CD1c-positive myeloid dendritic cell (primary cell): Measurements from ENCODE around the gene FYCO1.
A peak's percentile ranks its signal among the peaks of the same experiment; 100 is the strongest.

ENCODE experiments used
- DNase-seq: peaks from one replicate; pipeline ENCODE4 v3.0.0-alpha.2; 2016; ENCODE audit errors: extremely low spot score

FYCO1 gene

DNA sequence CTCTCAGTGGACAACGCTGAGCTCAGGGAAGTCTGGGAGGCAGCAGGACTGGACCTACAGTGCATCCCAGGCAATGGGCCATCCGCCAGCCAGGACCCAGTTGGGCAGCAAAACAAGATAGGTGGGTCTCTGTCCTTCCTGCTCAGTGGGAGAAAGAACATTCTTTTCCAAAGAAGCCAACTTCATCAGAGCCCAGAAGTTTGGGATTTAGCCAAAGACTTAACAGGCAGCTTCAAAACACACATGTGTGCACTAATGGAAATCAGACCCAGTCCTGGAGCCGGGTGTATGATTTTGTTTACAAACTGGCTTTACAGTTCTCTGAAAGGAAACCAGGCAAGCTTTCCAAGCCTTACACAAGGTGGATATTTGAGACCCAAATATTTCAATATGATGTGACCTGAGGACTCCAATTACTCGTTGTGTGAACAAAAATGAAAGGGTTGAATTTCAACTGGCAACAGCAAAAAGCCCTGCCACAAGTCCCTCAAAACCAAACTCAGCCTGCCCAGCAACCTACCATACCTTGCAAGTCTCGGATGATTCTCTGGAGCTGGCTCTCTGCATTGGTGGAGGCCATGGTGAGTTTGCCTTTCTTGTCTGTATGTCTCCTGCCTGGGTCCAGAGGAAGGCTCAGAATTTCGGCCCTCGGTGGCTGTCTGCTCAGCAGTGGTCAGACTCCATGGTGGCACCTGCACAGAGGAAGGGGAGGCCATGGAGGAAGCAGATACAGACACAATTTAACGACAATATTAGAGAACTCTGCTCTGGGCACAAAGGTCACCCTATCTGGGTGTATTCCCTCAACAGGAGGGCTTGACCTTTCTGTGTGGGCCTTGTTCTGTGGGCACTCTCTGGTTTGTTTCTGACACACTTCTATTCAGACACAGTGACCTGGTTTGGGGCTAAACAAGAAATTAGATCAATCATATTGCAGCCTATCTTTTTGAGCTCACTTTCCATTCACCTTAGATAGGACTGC is 11.0 kb downstream of the FYCO1 start:
- no peak for DNase-seq

- no peak for DNase-seq
Measured at GRCh38 chr3:45983770-45984169, 11.9 kb downstream of the FYCO1 start.

- peak; percentile 31 for DNase-seq
Measured at GRCh38 chr3:45981346-45982074, 14.1 kb downstream of the FYCO1 start.

- no peak for DNase-seq
Measured at GRCh38 chr3:45980819-45981218, 14.8 kb downstream of the FYCO1 start.

DNA sequence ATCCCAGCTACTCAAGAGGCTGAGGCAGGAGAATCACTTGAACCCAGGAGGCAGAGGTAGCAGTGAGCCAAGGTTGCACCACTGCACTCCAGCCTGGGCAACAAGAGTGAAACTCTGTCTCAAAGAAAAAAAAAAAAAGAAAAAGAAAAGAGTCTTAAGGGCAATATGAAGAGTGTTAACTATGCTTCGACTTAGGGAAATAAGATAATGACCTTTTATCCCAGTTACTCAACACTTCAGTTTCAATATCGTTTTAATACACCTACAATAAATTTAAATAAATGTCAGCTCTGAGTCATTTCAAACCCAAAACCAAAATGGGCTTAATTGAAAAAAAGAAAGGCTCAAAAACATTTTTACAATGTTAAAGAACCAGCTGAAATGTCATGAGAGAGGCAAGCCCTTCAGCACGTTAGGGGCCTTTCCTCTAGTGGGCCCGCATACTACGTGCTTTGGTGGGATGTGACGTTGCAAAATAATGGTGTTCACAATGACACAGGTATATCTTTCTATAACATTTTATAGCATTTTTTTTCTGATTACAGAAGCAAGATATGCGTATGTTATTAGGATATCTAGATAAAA is 15.3 kb downstream of the FYCO1 start:
- DNase-seq: no peak

- no peak for DNase-seq
Measured at GRCh38 chr3:45979378-45979777, 16.2 kb downstream of the FYCO1 start.

GRCh38 chr3:45978006-45978761 is 17.4 kb downstream of the FYCO1 start:
- DNase-seq: no peak

DNA sequence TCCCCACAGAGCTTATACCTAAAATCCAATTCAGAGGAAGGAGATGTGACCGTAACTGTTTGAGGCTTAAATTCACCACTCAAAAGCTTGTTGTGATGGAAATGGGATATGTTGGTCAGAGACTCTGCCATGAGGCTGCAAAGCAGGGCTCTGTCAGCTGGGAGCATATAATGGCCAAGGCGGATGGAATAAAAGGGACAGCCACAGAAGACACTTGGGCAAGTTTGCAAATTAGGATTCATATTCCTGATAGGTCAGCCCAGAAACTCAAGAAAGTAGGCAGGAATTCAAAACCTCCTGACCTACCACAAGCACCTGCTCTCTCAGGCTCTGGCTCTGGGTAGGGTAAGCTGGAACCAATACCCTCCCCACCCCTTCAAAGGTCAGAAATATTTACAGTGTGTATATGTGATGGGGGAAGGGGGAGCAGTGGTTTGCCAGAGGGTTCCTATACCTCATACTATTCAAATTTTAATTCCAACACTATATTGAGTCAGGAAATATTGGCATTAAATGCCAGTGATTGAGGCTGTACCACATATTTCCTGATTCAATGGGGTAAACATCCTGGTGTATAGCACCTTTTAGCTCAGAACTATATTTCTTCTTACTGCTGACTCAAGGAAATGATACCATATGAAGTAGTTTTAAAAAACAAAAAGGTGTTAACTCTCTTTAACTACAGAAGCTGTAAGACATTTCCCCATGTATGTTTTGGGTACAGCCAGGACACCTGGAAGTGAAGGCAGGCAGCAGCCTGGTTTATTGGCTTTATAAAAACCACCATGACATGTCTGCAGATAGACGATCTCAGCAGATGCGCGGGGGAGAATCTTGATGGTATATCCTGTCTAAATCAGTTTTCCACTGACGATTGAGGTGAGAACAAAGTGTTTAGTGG is 19.2 kb downstream of the FYCO1 start:
- no peak for DNase-seq

DNA sequence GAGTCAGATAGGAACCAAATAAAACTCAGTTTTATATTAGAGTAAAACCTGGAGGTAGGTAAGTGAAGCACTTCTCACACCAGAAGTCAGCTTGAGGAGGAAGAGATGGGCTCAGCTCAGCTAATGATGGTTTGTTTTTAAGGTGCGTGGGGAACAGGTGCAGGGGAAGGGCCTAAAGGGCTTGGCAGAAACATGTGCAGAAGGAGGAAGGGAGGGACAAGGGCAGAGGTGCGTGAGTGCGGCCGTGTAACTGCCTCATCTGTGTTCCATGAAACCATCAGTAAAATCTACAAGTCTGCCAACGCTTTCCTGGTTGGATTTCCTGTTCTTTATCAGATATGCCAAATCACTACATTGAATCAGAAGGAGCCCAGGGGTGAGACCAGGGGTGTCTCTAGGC is 19.9 kb downstream of the FYCO1 start:
- DNase-seq: no peak

DNA sequence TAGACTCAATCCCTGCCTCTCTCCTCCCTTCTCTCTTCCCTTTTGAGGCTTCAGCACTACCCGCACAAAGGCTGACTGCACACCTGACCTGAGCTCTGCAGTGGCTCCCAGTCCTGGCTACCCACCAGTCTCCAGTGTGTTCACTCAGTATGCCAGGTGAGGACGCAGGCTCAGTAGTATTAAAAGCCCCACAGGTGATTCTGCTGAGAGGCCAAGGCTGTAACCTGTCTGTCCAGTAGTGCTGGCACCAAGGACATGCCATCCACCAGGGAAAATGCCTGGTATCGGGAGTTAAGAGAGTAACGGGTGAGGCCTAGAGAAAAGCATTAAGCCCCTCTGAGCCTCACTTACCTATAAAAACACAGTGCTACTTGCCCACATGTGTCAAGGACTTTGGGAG is 20.9 kb downstream of the FYCO1 start:
- DNase-seq: no peak

GRCh38 chr3:45972534-45973402 is 22.9 kb downstream of the FYCO1 start:
- DNase-seq: peak; percentile 92

- DNase-seq: no peak
Measured at GRCh38 chr3:45969953-45970352, 25.7 kb downstream of the FYCO1 start.

DNA sequence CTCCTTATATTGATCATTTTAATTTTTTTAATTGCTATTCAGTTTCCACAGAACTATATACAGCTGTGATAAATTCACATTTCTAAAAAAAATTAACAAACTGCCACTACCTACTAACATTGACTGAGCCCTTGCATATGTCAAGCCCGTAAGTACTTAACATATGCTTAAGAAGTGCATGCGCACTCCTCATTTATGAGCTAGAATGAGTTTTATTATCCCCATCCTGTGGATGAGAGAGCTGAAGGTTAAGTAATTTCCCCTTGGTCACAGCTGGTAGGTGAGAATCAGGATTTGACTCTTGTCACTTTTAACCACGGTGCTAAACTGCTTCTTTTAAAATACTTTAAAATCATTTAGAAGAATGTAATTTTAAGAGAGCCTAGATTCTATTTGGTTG is 26.5 kb downstream of the FYCO1 start:
- DNase-seq: no peak

- no peak for DNase-seq
Measured at GRCh38 chr3:45968706-45969105, 26.9 kb downstream of the FYCO1 start.

- DNase-seq: no peak
Measured at GRCh38 chr3:45968149-45968548, 27.5 kb downstream of the FYCO1 start.

DNA sequence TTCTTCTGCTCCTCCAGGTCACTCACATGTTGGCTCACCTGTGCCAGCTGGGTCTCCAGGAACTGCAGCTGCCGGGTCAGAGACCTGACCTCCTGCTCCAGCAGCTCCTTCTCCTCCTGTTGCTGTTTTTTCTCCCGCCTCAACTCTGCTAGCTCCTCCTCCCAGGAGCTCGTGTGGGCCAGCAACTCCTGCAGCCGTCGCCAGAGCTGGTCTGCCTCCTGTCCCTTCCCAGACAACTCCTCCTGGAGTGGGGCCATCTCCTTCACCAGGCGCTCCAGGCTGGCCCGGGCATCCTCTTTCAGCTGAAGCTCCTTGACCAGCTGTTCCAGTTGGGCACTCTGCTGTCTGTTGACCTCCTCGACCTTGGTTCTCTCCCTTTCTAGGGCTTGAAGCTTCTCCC is 27.9 kb downstream of the FYCO1 start:
- DNase-seq: no peak

DNA sequence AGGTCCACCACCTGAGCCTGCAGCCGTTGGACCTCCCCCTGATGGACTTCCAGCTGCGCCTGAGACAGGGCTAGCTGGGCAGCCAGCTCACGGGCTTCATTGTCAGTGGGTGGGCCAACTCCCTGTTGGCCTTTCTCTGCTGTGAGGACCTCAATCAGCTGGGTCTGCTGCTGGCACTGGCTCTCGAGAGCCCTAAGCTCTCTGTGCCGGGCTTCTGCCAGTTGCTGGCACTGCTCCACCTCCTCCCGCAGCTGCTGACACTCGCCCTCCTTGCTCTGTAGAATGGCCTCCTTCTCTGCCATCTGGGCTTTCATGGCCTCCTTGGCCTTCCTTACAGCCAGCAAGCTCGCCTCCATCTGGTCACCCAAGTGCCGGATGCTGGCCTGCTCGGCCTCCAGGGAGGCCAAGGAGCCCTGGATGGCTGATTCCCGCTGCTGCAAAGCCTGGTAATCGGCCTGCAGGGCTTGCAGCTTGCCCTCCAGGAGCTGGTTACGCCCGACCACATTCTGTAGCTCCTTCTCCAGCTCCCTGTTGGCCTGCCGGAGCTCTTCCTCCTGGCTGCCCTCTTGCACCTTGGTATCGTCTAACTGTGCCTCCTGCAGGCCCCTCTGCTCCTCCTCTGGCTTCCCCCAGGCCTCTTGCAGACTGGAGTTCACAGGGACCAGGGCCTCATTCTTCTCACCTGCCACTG is 28.5 kb downstream of the FYCO1 start:
- no peak for DNase-seq

DNA sequence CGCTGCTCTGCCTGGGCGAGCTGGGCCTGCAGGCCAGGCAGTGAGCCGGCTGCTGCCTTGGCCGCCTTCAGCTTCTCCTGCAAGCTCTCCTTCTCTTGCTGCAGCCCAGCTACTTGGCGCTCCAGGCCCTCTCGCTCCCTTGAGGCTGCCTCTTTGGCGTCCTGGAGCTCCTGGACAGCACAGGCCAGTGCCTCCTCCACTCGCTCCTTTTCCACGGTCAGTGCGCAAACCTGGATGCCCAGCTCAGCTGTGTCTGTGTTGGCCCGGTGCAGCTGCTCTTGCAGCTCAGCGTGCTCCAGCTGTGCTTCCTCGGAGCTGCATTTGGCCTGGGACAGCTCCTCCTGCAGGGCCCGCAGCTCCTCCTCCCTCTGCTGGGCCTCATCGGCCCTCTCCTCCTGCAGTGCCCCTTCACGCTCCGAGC is 29.2 kb downstream of the FYCO1 start:
- DNase-seq: no peak

DNA sequence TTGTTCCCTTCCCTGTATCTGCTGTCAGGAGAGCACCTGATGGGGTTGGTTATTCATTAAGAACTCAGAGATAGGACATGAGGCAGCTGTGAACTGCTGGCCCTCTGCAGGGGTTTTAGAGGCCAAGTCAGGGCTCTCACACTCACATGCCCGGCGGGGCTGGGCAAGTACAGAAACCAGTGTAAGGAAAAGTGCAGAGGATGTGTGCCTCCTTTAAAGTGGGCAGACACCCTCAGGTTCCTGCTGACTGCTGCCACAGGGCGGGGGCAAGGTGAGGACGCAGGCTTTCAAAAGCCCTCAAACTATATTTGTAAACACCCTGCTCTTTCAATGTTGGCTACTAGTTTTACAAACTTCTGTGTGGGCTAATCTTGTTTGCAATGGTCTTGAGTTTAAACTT is 30.0 kb downstream of the FYCO1 start:
- no peak for DNase-seq
